ENCODE data around the gene THRA.

The THRA gene

DNA sequence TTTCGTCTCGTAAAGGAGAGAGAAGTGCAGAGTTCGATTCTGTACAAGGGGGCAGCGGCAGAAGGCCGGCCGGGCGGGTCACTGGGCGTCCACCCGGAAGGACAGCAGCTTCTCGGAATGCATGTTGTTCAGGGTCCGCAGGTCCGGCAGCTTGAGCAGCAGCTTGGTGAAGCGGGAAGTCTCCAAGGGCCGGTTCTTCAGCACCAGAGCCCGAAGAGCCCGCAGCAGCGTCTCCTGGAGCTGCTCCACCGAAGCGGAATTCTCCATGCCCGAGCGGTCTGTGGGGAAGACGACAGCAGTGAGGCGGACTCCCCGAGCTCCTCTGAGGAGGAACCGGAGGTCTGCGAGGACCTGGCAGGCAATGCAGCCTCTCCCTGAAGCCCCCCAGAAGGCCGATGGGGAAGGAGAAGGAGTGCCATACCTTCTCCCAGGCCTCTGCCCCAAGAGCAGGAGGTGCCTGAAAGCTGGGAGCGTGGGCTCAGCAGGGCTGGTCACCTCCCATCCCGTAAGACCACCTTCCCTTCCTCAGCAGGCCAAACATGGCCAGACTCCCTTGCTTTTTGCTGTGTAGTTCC lies 30.3 kb downstream of the THRA start:
- no peak overlapping the region; the same call in 1 of the 2 replicates for H3K4me3 ChIP-seq (ENCODE audit: low read length)
- TF ChIP-seq, protein P1, sequence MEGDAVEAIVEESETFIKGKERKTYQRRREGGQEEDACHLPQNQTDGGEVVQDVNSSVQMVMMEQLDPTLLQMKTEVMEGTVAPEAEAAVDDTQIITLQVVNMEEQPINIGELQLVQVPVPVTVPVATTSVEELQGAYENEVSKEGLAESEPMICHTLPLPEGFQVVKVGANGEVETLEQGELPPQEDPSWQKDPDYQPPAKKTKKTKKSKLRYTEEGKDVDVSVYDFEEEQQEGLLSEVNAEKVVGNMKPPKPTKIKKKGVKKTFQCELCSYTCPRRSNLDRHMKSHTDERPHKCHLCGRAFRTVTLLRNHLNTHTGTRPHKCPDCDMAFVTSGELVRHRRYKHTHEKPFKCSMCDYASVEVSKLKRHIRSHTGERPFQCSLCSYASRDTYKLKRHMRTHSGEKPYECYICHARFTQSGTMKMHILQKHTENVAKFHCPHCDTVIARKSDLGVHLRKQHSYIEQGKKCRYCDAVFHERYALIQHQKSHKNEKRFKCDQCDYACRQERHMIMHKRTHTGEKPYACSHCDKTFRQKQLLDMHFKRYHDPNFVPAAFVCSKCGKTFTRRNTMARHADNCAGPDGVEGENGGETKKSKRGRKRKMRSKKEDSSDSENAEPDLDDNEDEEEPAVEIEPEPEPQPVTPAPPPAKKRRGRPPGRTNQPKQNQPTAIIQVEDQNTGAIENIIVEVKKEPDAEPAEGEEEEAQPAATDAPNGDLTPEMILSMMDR (conservative IDR thresholded peaks at IDR 0.05; ENCODE audit: low read length), result no peak
- DNase-seq (ENCODE audit: low read depth), result no peak

DNA sequence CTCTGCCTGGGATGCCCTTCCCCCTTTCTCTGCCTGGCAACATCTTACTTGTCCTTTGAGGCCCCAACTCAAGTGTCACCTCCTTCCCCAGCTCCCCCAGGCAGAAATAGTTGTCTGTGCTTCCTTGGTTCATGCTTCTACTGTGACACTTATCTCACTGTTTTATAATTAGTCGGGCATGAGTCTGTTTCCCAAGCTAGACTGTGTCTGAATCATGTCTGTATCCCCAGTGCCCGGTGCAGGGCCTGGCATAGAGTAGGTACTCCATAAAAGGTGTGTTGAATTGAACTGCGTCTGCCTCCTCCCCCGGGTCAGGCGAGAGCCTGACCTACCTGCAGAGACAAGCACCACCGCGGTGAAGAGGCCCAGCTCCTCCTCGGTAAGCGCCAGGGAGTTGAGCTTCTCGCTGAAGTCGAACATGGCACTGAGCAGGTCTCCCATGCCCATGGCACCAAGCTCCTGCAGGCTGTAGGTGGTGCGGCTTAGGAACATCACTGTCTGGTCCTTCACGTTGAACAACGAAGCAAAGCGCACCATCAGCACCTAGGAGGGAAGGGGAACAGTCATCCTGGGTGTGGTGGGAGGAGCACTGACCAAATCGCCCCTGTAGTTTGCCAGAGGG lies 30.9 kb downstream of the THRA start:
- no peak for DNase-seq (ENCODE audit: low read depth)
- TF ChIP-seq, protein P1 (conservative IDR thresholded peaks at IDR 0.05; ENCODE audit: low read length), result no peak
- no peak overlapping the region for H3K4me3 ChIP-seq (ENCODE audit: low read length)

DNA sequence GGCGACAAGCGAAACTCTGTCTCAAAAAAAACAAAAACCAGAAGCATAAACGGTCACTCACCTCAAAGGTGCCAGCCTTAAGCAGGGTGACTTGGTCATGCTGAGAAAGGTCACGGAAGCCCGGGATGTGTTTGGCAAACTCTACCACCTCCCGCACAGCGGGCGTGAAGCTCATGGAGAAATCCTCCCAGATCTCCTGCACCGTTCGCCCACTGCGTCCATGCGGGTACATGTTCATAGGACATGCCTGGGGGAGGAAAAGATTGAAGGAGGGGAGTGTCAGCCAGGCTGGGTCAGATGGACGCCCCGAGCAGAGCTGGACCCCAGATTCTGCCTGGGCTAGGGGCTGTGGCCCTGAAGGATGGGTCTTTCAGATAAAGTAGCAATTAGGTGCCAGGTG lies 32.1 kb downstream of the THRA start:
- no peak overlapping the region for H3K4me3 ChIP-seq (ENCODE audit: low read length)
- TF ChIP-seq, protein P1 (conservative IDR thresholded peaks at IDR 0.05; ENCODE audit: low read length), result no peak
- DNase-seq (ENCODE audit: low read depth), result no peak

DNA sequence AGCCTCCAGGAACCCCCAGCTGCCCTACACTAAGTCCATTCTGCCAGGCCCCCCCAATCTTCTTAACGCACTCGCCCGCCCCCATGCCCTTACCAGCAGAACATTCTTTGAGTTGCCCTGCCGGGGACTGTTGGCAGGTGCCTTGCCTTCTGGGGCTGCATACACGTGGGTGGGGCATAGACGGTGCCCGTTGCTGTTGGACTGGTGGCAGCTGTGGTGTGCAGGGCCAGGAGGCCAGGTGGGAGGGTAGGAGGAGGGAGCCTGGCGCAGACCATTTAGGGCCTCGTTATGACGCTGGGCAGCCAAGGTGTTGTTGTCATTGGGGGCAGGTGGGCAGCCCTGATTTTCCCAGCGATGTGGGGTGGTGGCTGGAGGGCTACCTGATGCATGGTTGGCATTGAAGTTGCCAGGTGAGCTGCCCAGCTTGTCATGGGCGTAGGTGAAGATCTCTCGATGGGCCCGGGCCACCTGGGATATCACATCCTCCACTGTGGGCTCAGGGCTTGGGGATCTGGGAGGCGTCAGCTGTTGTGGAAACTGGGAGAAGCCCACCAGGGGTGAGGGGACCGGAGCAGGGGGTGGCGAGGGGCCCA lies 32.7 kb downstream of the THRA start:
- TF ChIP-seq, protein P1 (conservative IDR thresholded peaks at IDR 0.05; ENCODE audit: low read length), result no peak
- no peak for DNase-seq (ENCODE audit: low read depth)
- no peak overlapping the region for H3K4me3 ChIP-seq (ENCODE audit: low read length)

DNA sequence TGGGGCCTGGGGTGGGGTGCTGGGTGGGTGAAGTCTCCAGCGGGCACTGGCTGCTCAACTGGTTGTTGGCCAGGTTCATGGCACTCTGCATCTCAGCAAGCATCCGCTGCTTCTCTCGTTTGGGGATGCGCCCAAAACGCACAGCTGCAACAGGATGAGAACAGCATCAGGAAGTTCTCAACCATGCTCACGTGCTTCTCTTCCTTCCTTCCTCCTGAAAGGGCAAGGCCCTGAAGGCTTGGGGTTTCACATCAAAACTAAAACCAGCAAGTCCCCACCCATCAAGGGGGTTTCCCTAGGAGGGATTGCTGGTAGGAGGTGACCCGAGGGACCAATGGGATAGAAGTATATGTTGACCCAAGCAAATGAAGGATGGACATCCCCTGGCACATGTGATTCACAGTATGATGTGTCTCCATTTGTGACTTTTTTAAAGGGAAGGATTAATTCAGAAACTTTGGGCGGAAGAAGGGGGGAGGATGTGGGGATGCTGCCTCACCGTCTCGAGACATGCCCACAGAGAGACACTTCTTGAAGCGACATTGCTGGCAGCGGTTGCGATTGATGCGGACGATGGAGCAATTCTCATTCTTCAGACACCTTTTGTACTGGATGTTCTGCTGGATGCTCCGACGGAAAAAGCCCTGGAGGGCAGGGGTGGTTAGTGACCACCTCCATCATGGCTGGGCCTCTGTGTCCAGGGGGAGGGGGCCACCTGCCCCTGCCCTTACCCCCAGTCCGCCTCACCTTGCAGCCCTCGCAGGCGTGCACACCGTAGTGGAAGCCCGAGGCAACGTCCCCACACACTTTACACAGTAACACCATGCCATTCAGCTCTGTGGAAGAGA lies 33.4 kb downstream of the THRA start:
- no peak for DNase-seq (ENCODE audit: low read depth)

DNA sequence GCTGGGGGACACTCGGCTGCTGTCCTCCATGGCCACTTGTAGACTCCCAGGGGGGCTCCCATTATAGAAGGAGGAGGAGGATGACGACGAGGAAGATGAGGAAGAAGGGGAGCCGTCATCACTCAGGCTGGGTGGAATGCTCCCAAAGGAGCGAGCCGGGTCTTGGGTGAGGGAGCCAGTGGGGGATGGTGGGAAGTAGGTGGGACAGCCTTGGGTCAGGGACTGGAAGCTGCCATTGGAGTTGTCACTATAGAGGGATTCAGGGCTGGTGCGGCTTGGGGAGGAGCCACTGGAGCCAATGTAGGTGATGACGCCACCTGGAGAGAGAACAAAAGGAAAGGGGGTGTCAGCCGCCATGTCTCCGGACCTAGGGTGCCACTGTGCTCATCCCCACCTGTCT lies 34.3 kb downstream of the THRA start:
- TF ChIP-seq, protein P1 (conservative IDR thresholded peaks at IDR 0.05; ENCODE audit: low read length), result no peak
- no peak overlapping the region for H3K4me3 ChIP-seq (ENCODE audit: low read length)
- no peak for DNase-seq (ENCODE audit: low read depth)

More for the DNA sequence above, 33.4 kb downstream of the THRA start:
- TF ChIP-seq, protein P1 (conservative IDR thresholded peaks at IDR 0.05; ENCODE audit: low read length), result no peak
- H3K4me3 ChIP-seq (ENCODE audit: low read length), result no peak overlapping the region
